CD4-positive, alpha-beta T cell treated with Interleukin-17A for 4 hours (primary cell): ENCODE measurements around the gene BZW1.

Source experiments
- DNase-seq: peaks from one replicate; pipeline ENCODE4 v3.0.0-alpha.2; 2020; ENCODE audit warnings: mixed read lengths

The BZW1 gene

DNA sequence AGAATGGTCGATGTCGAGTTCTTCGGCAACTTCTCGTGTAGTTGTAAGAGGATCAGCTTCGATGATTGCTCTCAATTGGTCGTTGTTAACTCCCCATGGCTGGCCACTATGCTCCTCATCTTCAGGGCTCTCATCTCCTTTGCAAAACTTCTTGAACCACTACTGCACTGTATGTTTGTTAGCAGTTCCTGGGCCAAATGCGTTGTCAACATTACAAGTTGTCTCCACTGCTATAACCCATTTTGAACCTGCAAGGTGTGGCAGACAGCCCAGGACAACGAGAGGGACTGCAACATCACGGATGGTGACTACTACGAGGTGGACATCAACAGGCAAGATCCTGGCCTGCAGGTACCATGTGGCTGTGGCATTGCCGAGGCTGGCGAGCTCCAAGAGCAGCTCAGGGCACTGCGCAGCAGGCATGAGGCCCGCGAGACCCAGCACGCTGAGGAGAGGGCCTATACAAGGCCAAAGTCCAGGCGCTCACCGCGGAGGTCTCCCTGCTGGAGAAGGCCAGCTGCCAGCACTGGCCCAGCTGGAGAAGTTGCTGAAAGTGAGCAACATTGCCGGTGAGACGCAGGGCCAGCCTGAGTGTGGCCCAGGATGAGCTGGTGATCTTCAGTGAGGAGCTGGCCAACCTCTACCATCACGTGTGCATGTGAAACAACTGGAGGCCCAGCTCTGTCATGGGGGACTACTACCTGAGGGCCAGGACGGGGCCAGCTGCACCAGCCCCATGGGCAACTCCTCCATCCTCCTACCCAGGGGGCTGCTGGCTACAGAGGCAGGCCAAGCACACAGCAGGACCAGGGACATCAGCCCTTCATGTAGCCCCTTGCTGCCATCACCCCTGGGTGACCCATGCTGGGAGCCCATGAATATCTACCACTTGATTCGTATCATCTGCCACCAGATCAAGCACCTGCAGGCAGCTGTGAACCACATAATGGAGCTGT, 32.6 kb downstream of the BZW1 start:
- DNase-seq = no peak

DNA sequence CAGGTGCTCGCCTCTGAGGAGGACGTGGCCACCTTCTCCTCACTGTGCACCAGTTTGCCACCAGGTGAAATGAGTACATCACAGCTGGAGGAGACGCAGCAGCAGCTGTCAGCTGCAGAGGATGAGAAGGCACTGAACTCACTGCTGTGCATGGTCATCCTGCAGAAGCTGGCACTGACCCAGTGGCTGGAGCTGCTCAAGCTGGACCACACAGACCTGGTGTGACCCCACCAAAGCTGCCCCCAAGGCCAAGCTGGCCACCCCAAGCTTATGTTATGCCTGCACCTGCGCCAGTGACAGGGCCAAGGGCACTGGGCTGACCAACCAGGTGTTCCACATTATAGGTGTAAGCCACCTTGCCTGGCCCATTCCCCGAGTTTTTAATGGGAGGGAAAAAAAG, 33.5 kb downstream of the BZW1 start:
- DNase-seq = no peak

DNA sequence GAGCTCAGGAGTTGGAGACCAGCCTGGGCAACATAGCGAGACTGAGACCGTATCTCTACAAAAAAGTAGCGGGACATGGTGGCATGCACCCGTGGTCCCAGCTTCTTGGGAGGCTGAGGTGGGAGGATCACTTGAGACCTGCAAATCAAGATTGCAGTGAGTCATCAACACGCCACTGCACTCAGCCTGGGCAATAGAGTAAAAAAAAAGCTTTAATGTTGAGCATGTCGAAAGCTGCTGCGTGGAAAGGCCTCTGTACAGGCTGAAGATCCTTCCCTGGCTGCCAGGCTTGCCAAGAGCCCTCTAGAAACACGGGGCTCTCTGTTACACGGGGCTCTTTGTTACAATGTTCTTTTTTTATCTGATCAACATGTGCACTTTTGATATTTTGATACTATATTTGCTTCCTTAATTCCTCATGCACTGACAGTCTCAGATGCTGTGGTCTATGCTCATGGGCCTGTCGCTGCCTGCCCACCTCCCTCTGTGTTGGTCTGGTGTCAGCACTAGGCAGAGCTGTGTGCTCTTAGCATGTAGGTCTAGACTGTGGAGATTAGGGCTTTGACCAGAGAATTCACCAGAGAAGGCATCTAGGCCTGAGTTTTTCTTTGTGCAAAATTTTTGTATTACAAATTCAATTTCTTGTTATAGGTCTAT, 34.1 kb downstream of the BZW1 start:
- DNase-seq = no peak

DNA sequence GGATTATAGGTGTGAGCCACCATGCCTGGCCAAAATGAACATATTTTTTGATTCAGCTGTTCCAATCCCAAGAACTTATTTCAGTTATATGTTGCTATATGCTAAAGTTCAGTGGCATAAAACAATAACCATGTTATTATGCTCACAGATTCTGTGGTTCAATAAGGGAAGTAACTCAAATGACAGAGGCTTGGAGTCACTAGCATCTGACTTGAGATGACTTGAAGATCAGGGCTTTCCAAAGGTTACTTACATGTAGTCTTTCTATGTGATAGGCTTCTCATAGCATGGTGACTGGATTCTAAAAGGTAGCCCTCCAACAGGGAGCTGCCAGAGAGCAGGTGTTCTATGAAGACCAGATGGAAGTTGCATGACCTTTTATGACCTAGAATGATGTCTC, 35.6 kb downstream of the BZW1 start:
- no peak for DNase-seq

DNA sequence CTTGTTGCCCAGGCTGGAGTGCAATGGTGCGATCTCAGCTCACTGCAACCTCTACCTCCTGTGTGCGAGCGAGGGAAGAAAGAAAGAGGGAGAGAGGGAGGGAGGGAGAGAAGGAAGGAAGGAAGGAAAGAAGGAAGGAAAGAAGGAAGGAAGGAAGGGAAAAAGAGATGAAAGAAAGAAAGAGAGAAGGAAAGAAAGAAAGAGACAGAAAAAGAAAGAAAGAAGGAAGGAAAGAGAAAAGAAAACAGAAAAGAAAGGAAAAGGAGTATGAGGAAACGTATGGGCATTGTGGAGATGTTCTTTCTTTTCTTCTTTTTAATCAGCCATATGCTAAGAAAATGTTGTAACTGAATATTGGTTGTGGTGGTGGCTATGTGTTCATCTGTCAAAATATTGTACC, 36.2 kb downstream of the BZW1 start:
- no peak for DNase-seq

DNA sequence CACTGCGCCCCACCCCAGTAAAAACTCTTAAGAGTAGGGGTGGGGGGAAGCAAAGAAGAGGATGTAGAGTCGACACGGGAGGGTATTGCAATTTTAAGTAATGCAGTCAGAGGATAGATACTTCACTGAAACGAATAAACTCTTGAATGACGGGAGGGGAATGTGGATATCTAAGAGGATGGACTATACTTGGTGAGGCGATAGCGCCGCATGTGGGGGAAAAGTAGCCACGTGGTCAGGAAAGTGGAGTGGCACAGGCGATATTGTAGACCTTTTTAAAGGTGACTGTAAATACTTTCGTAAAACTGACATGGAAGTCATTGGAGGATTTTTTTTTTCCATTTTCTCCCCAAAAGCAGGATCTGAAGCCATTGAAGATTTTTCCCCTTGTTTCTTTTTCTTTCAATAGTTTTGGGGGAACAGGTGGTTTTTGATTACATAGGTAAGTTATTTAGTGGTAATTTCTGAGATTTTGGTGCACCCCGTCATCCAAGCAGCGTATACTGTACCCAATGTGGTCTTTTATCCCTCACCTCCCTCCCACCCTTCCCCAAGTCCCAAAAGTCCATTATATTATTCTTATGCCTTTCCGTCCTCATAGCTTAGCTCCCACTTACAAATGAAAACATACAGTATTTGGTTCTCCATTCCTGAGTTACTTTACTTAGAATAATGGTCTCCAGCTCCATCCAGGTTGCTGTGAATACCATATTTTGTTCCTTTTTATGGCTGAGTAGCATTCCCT, 39.0 kb downstream of the BZW1 start:
- DNase-seq = no peak

DNA sequence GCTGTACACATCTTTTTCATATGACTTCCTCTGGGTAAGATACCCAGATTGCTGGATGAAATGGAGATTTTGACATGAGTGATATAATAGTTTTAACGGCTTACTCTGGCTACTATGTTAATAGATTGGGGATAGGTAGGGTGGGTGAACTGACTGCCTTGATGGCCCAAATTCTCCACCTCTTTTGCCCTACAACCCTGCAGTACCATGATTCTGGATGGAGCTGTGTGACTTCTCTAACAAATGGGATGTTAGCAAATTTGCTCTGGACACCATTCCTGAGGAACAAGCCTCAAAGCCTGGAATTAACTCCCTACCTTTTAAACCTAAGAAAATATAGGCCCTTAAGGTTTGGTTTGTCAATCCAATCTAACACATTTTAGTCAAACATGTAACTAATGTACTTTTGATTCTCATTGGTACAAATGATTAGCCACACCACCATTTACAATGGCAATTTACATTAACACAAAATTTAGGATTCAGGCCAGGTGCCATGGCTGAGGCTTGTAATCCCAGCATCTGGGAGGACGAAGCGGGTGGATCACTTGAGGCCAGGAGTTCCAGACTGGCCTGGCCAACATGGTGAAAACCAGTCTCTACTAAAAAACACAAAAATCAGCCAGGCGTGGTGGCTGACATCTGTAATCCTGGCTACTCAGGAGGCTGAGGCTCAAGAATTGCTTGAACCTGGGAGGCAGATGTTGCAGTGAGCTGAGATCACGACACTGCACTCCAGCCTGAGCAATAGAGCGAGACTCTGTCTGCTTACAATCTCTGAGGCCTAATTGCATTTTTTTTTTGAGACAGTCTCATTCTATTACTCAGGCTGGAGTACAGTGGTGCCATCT, 39.9 kb downstream of the BZW1 start:
- DNase-seq = no peak

DNA sequence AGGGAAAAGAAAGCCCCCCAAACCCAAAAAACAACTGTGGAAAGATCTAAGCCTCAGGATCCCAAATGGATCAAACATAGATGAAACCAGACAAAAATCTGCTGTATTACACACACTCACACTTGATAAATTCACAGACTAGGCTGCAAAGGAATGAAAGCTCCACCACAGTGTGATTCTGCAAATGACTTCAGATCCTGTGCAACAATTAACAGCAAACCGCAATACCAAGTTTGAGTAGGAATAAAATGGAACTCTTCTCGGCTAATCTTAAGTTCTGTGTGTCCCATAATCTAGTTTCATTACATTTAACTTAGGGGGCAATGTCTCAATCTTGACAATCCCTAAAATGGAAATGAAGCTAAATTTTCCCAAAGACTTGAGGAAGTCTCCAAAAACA, 40.9 kb downstream of the BZW1 start:
- no peak for DNase-seq

DNA sequence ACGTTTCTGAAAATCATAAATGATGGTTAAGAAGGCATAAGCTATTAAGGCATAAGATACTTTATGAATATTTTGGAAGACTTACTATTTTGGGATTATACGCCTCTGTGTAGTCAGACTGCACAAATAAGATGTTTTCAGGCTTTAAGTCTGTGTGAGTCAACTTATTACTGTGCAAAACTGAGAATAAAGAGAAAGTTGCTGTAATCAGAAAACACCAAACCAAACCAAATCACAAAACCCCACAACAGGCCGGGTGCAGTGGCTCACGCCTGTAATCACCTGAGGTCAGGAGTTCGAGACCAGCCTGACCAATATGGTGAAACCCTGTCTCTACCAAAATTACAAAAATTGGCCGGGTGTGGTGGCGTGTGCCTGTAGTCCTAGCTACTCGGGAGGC, 45.1 kb downstream of the BZW1 start:
- no peak for DNase-seq

DNA sequence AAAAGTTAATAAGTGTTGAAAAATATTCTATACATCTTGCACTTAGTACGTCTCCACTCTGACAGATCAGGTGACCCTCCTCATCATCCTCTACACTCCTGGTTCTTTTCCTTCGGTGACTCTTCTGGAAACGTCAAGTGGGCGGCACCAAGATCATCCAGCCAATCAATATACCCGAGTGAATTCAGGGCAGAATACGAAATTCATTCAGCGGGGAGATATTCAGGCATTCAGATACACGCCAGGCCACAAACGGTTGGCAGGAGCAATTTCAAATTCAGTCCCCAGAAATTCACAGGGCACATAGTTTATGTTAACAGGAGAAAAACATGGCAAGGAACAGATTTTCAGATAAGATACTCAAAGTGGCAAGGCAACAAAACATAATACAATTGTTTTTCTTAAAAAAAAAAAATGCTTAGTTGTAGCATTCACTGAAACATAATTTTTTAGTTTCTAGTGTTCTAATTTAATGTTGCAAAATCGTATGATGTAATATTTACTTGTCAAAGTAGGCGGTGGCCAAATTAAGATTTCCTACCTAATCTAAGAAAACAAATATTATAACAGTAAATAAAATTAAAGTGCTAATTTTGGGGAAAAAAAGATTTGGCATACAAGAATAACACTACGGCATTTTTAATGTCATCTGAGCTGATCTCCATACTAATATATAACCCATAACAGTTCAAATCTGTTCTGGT, 48.5 kb downstream of the BZW1 start:
- DNase-seq = peak; percentile 23

DNA sequence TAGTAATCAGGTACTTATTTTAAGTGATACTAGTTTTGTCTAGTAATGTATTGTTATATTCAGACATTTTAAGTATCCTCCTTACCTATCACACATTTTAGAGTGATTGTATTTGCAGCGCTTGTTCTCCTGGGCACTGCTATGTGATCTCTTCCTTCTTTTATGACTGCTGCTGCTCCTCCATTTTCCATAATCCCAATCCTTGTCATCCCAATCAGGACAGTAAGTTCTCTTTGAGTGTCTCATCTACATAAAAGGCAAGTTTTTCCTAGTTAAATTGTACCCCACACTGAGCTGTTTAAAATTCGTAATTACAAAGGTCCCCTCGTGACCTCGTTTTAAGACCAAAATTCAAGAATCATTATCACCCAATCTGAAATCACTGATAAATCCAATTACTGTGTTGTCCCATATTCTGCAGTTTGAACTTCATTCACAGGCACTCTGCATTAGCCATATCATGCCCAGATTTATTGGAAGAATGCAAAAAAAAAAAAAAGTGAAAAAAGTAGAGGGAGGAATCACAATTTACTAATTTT, 50.0 kb downstream of the BZW1 start:
- DNase-seq = no peak

DNA sequence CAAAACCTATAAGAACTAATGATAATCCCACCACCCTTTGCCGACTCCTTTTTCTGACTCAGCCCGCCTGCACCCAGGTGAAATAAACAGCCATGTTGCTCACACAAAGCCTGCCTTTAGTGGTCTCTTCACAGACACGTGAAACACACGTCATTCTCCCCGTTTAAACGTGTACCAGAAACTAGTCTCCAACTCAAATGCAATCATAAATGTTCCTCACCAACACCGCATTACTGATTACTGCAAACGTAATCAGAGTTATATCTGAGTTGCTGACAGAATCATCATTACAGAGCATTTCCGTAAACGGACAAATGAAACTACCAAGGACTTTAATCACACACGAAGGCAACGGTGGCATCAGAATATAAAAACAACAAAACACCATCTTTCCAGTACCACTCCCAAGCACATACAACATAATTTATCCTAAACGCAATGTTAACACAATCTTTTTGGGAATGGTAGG, 50.9 kb downstream of the BZW1 start:
- DNase-seq = peak; percentile 54

DNA sequence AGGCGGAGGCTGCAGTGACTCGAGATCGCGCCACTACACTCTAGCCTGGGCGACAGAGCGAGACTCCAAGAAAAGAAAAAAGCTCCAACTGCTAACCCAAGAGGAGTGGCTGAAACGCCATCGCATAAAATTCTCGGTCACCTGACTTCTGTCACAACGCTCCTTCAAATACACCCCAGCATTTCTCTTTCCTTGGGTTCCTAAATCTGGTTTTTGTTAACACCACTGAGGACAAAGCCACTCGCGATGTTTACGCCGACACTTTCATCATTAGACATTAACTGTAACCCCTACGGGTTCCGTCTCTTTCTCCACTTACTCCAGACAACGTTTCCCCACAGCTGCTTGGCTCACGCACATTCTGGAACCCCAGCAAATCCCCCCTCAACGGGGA, 52.1 kb downstream of the BZW1 start:
- DNase-seq = peak; percentile 22

DNA sequence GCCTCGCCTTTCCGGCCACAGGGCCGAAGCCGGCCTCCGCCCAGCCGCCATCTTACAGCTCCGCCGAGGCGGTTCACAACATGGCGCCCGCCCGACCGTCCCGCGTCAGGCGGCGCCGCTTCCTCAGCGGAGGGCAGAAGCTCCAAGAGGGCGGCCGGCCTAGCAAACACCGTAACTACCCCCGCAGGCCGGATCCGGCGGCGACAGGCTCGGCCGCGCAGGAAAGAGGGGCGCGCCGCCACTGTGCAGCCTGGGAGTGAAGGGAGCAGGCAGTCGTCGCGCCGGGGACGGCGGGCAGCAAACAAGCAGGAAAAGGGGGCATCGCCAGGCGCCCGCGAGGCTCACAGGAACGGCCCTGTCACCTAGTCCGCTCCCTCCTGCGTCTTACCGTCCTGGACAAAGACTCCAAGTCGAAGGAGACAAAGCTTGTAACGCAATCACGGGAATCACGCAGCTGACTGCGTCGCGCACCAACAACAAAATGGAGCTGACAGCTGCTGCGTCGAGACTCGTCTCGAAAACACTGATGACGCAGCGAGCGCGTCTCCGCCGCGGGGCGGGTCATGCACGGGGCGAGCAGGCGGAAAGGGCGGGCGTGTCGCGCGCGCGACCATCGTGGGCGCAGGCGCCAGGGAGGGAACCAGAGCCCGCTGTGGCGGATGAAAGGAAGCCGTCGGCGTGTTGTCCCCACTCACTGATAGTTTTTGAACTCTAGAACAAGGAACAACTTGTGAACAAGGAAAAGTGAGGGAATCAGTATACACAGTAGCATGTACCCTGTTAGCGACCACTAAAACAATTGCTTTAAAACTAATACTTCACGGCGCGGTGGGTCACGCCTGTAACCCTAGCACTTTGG, 52.7 kb downstream of the BZW1 start, which contains the start of gene CLK1:
CLK1 (minus strand) TSS at position 483 of the 859 bp plus-strand sequence. CDS start 2,796 bp downstream, outside the sequence.
- DNase-seq = peak; percentile 98

DNA sequence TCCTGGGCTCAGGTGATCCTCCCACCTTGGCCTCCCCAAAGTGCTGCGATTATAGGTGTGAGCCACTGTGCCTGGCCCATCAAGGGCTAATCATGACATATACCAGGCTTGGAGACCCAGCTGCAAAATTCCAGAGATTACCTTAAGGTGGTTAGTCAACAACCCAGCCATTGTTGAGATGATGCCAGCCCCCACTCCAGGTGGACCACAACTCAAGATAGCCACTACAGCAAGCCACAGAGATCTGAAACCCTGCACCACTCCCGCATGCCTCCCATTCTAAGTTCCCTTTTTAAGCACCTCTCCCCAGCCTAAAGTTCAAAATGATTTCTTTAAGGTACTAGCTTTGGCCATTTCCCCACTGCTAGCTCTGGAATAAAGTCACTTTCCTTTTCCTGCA, 57.3 kb downstream of the BZW1 start:
- DNase-seq = no peak

DNA sequence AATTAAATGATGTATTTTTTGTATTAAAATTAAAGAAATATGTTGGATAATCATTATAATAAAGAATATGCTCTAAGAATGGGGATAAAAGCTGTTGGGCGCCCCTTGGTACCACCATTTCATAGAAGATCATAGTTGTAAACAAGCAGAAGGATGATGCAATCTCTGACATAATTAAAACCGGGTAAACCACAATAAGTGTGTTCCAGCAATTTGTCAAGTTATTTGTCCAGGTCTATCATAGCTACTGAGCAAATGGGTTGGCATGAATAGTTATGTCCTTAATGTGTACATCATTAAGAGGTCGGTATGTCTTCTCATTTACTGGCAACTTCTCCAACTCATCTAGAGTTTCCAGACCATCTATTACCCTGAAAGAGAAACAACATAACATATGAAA, 59.4 kb downstream of the BZW1 start:
- no peak for DNase-seq

DNA sequence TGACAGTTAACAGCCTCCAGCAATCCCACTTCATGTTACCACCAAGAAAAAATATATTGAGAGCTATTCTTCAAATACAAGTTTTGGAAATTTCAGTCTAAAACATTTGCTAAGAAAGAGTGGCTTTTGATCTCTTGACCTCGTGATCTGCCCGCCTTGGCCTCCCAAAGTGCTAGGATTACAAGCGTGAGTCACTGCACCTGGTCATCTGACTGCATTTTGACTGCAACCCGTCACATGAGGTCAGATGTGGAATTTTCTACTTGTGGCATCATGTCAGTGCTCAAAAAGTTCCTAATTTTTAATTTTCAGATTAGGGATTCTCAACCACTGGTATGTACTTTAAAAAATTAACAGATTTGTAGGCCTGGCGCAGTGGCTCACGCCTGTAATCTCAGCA, 61.9 kb downstream of the BZW1 start:
- DNase-seq = no peak
